Activated B cell treated with CpG ODN at 0.5 μM for 24 hours (primary cell): ENCODE measurements around the gene PKLR. TPM values are rescaled to one million over a fixed set of nuclear protein-coding genes. Genes with fewer than 3 reads are reported as not detected.

Source experiments
- ATAC-seq: fragments of 200-7000 bp; cut with Tn5 transposase; one replicate; pipeline ENCODE4 v1.10.0; 2021; ENCODE audit warnings: low read depth, mild to moderate bottlenecking, moderate library complexity
- CTCF ChIA-PET: fragments of 350-600 bp; sonication (Branson Sonifier 250); formaldehyde crosslinking; loops from one replicate; lab custom pipeline; 2021; ENCODE audit warnings: antibody characterized with exemption; lab: Charles Lee
- POLR2A ChIA-PET: fragments of 350-600 bp; sonication (Branson Sonifier 250); formaldehyde crosslinking; loops from one replicate; lab custom pipeline; 2021; ENCODE audit warnings: antibody characterized with exemption; lab: Charles Lee
- DNase-seq: peaks from one replicate; pipeline ENCODE4 v3.0.0; 2022
- H3K27ac Mint-ChIP-seq: one replicate; pipeline ENCODE4 v1.8.0; 2020; ENCODE audit warnings: mixed read lengths
- H3K27me3 Mint-ChIP-seq: one replicate; pipeline ENCODE4 v1.8.0; 2021; ENCODE audit warnings: mixed read lengths
- H3K36me3 Mint-ChIP-seq: one replicate; pipeline ENCODE4 v1.8.0; 2021; ENCODE audit warnings: low read depth, mixed read lengths
- H3K4me1 Mint-ChIP-seq: one replicate; pipeline ENCODE4 v1.8.0; 2021; ENCODE audit warnings: mixed read lengths
- H3K4me3 Mint-ChIP-seq: one replicate; pipeline ENCODE4 v1.8.0; 2020; ENCODE audit warnings: mild to moderate bottlenecking, mixed read lengths
- H3K9me3 Mint-ChIP-seq: one replicate; pipeline ENCODE4 v1.8.0; 2020; ENCODE audit warnings: mixed read lengths
- CTCF ChIP-seq: fragments of 200-600 bp; IDR thresholded peaks from one replicate; pipeline ENCODE4 v1.8.0; 2022; ENCODE audit warnings: antibody characterized with exemption, mild to moderate bottlenecking
- intact Hi-C: fragments of 100-400 bp; cut with micrococcal nuclease; formaldehyde crosslinking; loops from one replicate; pipeline ENCODE4 v1.15.1; 2024
- total RNA-seq: library from RNA; stranded (reverse); gene quantifications from 2 replicates; pipeline ENCODE4 v1.2.3, GENCODE V29; 2022

PKLR gene
- total RNA-seq, 1 donor from 2014 or later, result 0.18 TPM

- intact Hi-C loops, result no loop called here
- H3K4me1 Mint-ChIP-seq, result peaks cover 35% of the 10 kb centered on the region
- no peak for ATAC-seq
- no peak for TF ChIP-seq CTCF
- ChIA-PET CTCF (interaction anchor here (1.3 kb wide), 1 partner anchor 185 kb away, joined by 3 read pairs; no protein-coding TSS in a partner anchor), POLR2A (interaction anchor here (0.6 kb wide), 1 partner anchor 66 kb away, joined by 3 read pairs; no protein-coding TSS in a partner anchor)
- no peak overlapping the region for H3K27ac Mint-ChIP-seq
- no peaks in the 10 kb centered on the region for H3K9me3 Mint-ChIP-seq
- no peak overlapping the region for H3K4me3 Mint-ChIP-seq
- H3K36me3 Mint-ChIP-seq, result peaks cover 43% of the 10 kb centered on the region
- DNase-seq, result no peak
- no peaks in the 10 kb centered on the region for H3K27me3 Mint-ChIP-seq
These were observed 16.8 kb upstream of the PKLR start for GRCh38 chr1:155318082-155318481.

GRCh38 chr1:155316922-155317321 is 15.7 kb upstream of the PKLR start:
- DNase-seq (no peak), ATAC-seq (no peak)
- Mint-ChIP-seq H3K36me3 (peaks cover 54% of the 10 kb centered on the region), H3K4me3 (no peak overlapping the region), H3K9me3 (no peaks in the 10 kb centered on the region), H3K4me1 (peaks cover 28% of the 10 kb centered on the region), H3K27me3 (no peaks in the 10 kb centered on the region), H3K27ac (no peak overlapping the region)
- no peak for TF ChIP-seq CTCF
- intact Hi-C loops, result no loop called here
- POLR2A ChIA-PET, result interaction anchor here (0.6 to 1.0 kb wide), 3 partner anchors 36 to 461 kb away, joined by 4 to 6 read pairs (median 5); partner anchors contain the start of gene CLK2
- CTCF ChIA-PET, result no interaction called here

- no peak for TF ChIP-seq CTCF
- Mint-ChIP-seq H3K9me3 (no peaks in the 10 kb centered on the region), H3K4me1 (peaks cover 21% of the 10 kb centered on the region), H3K27me3 (no peaks in the 10 kb centered on the region), H3K27ac (no peak overlapping the region), H3K4me3 (no peak overlapping the region), H3K36me3 (peaks cover 59% of the 10 kb centered on the region)
- ATAC-seq (no peak), DNase-seq (no peak)
- CTCF ChIA-PET, result interaction anchor here (0.8 kb wide), 1 partner anchor 10 kb away, joined by 3 read pairs; no protein-coding TSS in a partner anchor
- POLR2A ChIA-PET, result interaction anchor here (1.7 kb wide), 1 partner anchor 10 kb away, joined by 5 read pairs; no protein-coding TSS in a partner anchor
- intact Hi-C loops, result no loop called here
These were observed 12.0 kb upstream of the PKLR start for GRCh38 chr1:155313261-155313660.

- no peak for TF ChIP-seq CTCF
- CTCF ChIA-PET, result no interaction called here
- intact Hi-C loops, result no loop called here
- POLR2A ChIA-PET, result interaction anchor here (0.6 to 1.3 kb wide), 2 partner anchors 37 to 613 kb away, joined by 5 to 6 read pairs; partner anchors contain the start of gene CLK2
- H3K27ac Mint-ChIP-seq, result peak overlapping the region; percentile 92
- H3K9me3 Mint-ChIP-seq, result no peaks in the 10 kb centered on the region
- H3K27me3 Mint-ChIP-seq, result no peaks in the 10 kb centered on the region
- ATAC-seq, result no peak
- DNase-seq, result no peak
- H3K4me3 Mint-ChIP-seq, result peak overlapping the region; percentile 94
- H3K4me1 Mint-ChIP-seq, result peaks cover 30% of the 10 kb centered on the region
- peaks cover 38% of the 10 kb centered on the region for H3K36me3 Mint-ChIP-seq
These were observed 8.3 kb upstream of the PKLR start for GRCh38 chr1:155309423-155310021.
